GM13976 (cell line): ENCODE data around the gene DCLK1.

ENCODE experiments used
- DNase-seq: peaks from one replicate; pipeline ENCODE4 v3.0.0; 2012; ENCODE audit warnings: low spot score
- CTCF ChIP-seq: IDR thresholded peaks from 2 replicates; pipeline ENCODE4 v1.5.1; 2012; ENCODE audit warnings: borderline replicate concordance, mild to moderate bottlenecking; ENCODE audit not compliant: insufficient read depth; ENCODE audit errors: extremely low read depth, missing control alignments, control extremely low read depth
- in situ Hi-C: fragments of 300-500 bp; cut with MboI; formaldehyde crosslinking; loops from one replicate; pipeline ENCODE4 v1.12.0; 2022; ENCODE audit warnings: low sequenced_read_pairs, mixed read lengths, inconsistent platforms; ENCODE audit not compliant: unreplicated experiment

The DCLK1 gene

GRCh38 chr13:35822666-35823065 is 308.5 kb downstream of the DCLK1 start:
- in situ Hi-C loops, result no loop called here
- no peak for DNase-seq
- TF ChIP-seq CTCF, result no peak

GRCh38 chr13:35818633-35819067 is 312.5 kb downstream of the DCLK1 start:
- peak; percentile 44 for TF ChIP-seq CTCF
- in situ Hi-C loops, result no loop called here
- DNase-seq, result peak; percentile 31

GRCh38 chr13:35817642-35818607 is 313.3 kb downstream of the DCLK1 start:
- TF ChIP-seq CTCF, result no peak
- no peak for DNase-seq
- in situ Hi-C loops, result no loop called here

GRCh38 chr13:35814605-35815011 is 316.6 kb downstream of the DCLK1 start:
- no peak for TF ChIP-seq CTCF
- in situ Hi-C loops, result no loop called here
- no peak for DNase-seq

- no peak for TF ChIP-seq CTCF
- in situ Hi-C loops, result no loop called here
- no peak for DNase-seq
Measured at GRCh38 chr13:35812736-35813135, 318.4 kb downstream of the DCLK1 start.

- no peak for TF ChIP-seq CTCF
- in situ Hi-C loops, result no loop called here
- no peak for DNase-seq
Measured at GRCh38 chr13:35810321-35810720, 320.9 kb downstream of the DCLK1 start.

- no peak for DNase-seq
- in situ Hi-C loops, result no loop called here
- no peak for TF ChIP-seq CTCF
Measured at GRCh38 chr13:35808846-35809245, 322.3 kb downstream of the DCLK1 start.
